Upper lobe of right lung (tissue), 1 donor: Measurements from ENCODE around the gene LRRC3. TPM values are rescaled to one million over a fixed set of nuclear protein-coding genes. Genes with fewer than 3 reads are reported as not detected.
A peak's percentile ranks its signal among the peaks of the same experiment; 100 is the strongest.

ENCODE experiments used
- ATAC-seq: fragments of 200-7000 bp; cut with Tn5 transposase; one replicate; pipeline ENCODE4 v1.9.1; 2020; ENCODE audit warnings: mild to moderate bottlenecking, moderate library complexity
- DNase-seq: peaks from one replicate; pipeline ENCODE4 v3.0.0-alpha.2; 2020
- H3K27ac ChIP-seq: fragments of 200-600 bp; one replicate; pipeline ENCODE4 v1.8.0; 2022
- H3K27me3 ChIP-seq: fragments of 200-600 bp; one replicate; pipeline ENCODE4 v1.8.0; 2022; ENCODE audit warnings: mild to moderate bottlenecking
- H3K36me3 ChIP-seq: fragments of 200-600 bp; one replicate; pipeline ENCODE4 v1.8.0; 2022
- H3K4me1 ChIP-seq: fragments of 200-600 bp; one replicate; pipeline ENCODE4 v1.8.0; 2022
- H3K4me3 ChIP-seq: fragments of 200-600 bp; one replicate; pipeline ENCODE4 v1.8.0; 2022; ENCODE audit warnings: mild to moderate bottlenecking
- H3K9me3 ChIP-seq: fragments of 200-600 bp; one replicate; pipeline ENCODE4 v1.8.0; 2022
- intact Hi-C: fragments of 100-400 bp; cut with DNase I; formaldehyde crosslinking; loops from one replicate; pipeline ENCODE4 v1.11.0; 2022
- total RNA-seq: library from RNA; stranded (reverse); fragmentation: NEBNext Ultra II Directional; extraction: Animal tissue kit (Norgen Biotek cat#: 25700); gene quantifications from one replicate; pipeline ENCODE4 v1.2.1, GENCODE V29; 2021
- TF ChIP-seq, protein P1 (sequence below): fragments of 200-600 bp; IDR thresholded peaks from one replicate; pipeline ENCODE4 v1.8.0; 2022; ENCODE audit warnings: antibody characterized with exemption
- donor health status: DM: no; HTN: yes; CAD: no; lungs with severe emphysema.

The LRRC3 gene
- total RNA-seq, 1 donor from 2014 or later: 3.6 TPM

DNA sequence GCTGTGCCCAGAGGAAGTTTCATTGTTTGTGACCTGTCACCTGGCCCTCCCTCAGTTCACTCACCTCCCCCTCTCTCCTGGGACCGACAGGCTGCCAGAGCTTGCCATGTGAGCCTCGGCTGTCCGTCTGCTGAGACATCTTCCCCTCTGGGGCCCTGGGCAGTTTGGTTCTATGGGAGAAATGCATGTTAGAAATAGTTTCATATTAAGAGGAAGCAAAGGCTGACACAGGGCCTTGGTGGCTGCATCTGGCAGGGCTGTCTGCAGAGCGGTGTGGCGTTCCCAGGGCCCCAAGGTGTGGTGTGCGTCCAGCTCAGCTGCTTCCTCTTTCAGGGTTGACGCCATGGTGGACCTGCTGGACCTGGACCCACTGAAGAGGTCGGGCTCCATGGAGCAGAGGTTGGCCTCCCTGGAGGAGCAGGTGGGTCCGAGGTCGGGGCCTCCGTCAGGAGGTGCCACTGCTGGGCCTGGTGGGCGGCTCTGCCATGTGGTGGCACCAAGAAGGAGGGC lies 31.9 kb upstream of the LRRC3 start:
- H3K27me3 ChIP-seq: no peaks in the 10 kb centered on the region

DNA sequence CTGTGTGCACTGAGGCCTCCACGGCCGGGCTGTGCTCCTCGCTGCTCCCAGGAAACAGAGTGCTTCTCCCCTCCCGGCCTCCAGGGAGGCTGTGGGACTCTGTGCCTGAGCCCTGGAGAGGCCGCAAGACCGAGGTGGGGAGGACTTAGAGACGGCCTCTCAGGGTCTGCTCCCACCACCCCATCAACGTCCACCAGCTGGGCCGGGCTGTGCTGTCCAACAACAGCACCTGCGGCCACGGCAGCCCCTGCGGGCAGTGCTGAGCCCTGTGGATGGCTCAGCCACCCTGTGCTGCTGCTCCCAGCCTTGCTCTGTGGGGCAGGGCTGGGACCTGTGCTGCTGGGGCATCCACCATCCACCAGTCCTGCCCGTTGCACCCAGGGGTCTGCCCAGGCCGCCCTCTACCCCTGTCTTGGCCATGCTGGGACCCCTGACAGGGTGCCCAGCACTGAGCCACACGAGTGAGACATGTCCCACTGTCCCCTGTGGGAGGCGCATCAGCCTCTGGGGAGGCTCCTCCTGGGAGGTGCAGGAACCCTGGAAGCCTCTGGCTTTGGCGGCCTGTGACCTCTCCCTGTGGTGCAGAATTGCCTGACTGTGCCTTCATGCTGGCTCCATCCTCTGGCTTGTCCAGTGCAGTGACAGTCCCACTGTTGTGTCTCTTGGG lies 31.2 kb upstream of the LRRC3 start:
- Histone ChIP-seq H3K4me3 (no peak overlapping the region), H3K9me3 (no peaks in the 10 kb centered on the region), H3K4me1 (no peaks in the 10 kb centered on the region), H3K27ac (no peak overlapping the region), H3K36me3 (no peaks in the 10 kb centered on the region), H3K27me3 (no peaks in the 10 kb centered on the region)
- no peak for ATAC-seq
- intact Hi-C loops: no loop called here
- peak; percentile 55 for DNase-seq
- TF ChIP-seq, protein P1, sequence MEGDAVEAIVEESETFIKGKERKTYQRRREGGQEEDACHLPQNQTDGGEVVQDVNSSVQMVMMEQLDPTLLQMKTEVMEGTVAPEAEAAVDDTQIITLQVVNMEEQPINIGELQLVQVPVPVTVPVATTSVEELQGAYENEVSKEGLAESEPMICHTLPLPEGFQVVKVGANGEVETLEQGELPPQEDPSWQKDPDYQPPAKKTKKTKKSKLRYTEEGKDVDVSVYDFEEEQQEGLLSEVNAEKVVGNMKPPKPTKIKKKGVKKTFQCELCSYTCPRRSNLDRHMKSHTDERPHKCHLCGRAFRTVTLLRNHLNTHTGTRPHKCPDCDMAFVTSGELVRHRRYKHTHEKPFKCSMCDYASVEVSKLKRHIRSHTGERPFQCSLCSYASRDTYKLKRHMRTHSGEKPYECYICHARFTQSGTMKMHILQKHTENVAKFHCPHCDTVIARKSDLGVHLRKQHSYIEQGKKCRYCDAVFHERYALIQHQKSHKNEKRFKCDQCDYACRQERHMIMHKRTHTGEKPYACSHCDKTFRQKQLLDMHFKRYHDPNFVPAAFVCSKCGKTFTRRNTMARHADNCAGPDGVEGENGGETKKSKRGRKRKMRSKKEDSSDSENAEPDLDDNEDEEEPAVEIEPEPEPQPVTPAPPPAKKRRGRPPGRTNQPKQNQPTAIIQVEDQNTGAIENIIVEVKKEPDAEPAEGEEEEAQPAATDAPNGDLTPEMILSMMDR: no peak

More for the DNA sequence above, 31.9 kb upstream of the LRRC3 start:
- H3K9me3 ChIP-seq: no peaks in the 10 kb centered on the region
- no peaks in the 10 kb centered on the region for H3K4me1 ChIP-seq
- ATAC-seq (no peak), DNase-seq (peak; percentile 47)
- H3K27ac ChIP-seq: no peak overlapping the region
- H3K36me3 ChIP-seq: no peaks in the 10 kb centered on the region
- TF ChIP-seq, protein P1: no peak
- intact Hi-C loops: no loop called here
- H3K4me3 ChIP-seq: no peak overlapping the region

DNA sequence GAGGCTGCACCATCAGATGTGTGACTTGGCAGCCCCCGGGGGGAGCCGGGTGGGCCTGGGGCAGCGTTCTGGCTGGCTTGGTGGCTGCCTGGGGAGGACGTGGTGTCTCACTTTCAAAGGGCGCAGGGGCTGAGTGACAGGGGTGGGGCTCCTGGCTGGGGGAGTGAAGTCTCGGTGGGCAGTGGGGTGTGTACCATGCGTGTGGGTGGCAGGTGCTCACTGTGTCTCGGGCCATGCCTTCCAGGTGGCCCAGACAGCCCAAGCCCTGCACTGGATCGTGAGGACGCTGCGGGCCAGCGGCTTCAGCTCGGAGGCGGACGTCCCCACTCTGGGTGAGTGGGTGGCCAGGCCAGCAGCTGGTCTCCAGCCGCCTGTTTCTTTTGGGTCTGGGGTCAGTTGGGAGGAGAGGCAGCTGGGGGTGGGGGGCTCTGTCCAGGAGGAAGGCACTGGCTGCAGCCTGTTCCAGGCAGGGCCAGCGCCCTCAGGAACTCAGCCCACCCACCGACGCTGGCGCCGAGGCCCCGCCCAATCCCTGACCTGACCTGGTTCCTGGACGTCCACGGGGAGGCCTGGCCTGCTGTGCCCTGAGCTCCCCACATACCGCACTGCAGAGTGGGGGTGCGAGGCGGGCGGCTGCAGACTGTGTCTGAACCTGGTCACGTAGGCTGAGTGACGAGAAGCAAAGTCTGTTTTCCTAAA lies 30.6 kb upstream of the LRRC3 start:
- H3K27me3 ChIP-seq: no peaks in the 10 kb centered on the region
- ATAC-seq (no peak), DNase-seq (peak; percentile 31)
- intact Hi-C loops: loop anchor here (5.0 kb wide), 1 partner anchor 218 kb away; no protein-coding TSS in a partner anchor
- TF ChIP-seq, protein P1: no peak
- H3K9me3 ChIP-seq: peaks cover 5% of the 10 kb centered on the region
- H3K4me3 ChIP-seq: no peak overlapping the region
- no peaks in the 10 kb centered on the region for H3K36me3 ChIP-seq
- H3K27ac ChIP-seq: no peak overlapping the region
- no peaks in the 10 kb centered on the region for H3K4me1 ChIP-seq

DNA sequence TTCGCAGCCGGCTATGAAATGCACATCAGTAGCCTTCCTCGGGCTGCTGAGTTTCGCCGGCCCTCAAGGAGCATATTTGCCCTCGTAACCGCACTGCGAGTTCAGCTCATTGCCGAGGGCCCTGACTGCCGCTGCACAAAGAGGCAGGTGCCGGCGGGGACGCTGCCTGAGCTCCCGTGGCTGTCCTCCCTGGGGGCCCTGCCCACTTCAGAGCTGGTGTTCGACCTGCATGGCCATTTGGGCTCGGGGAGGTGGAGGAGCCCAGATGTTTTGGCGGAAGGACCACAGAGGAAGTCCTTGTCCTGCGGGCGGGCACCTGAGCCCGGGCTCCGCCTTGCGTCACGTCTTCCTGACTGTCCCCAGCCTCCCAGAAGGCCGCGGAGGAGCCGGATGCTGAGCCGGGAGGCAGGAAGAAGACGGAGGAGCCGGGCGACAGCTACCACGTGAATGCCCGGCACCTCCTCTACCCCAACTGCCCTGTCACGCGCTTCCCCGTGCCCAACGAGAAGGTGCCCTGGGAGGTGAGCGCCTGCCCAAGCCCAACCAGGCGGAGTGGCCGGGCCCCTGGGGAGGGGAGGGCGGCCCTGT lies 29.9 kb upstream of the LRRC3 start:
- H3K9me3 ChIP-seq: peaks cover 9% of the 10 kb centered on the region
- ATAC-seq: no peak
- intact Hi-C loops: loop anchor here (5.0 kb wide), 1 partner anchor 217 kb away; no protein-coding TSS in a partner anchor
- H3K36me3 ChIP-seq: no peaks in the 10 kb centered on the region
- H3K27me3 ChIP-seq: no peaks in the 10 kb centered on the region
- TF ChIP-seq, protein P1: no peak
- DNase-seq: peak; percentile 57
- H3K27ac ChIP-seq: no peak overlapping the region
- no peaks in the 10 kb centered on the region for H3K4me1 ChIP-seq
- H3K4me3 ChIP-seq: no peak overlapping the region

DNA sequence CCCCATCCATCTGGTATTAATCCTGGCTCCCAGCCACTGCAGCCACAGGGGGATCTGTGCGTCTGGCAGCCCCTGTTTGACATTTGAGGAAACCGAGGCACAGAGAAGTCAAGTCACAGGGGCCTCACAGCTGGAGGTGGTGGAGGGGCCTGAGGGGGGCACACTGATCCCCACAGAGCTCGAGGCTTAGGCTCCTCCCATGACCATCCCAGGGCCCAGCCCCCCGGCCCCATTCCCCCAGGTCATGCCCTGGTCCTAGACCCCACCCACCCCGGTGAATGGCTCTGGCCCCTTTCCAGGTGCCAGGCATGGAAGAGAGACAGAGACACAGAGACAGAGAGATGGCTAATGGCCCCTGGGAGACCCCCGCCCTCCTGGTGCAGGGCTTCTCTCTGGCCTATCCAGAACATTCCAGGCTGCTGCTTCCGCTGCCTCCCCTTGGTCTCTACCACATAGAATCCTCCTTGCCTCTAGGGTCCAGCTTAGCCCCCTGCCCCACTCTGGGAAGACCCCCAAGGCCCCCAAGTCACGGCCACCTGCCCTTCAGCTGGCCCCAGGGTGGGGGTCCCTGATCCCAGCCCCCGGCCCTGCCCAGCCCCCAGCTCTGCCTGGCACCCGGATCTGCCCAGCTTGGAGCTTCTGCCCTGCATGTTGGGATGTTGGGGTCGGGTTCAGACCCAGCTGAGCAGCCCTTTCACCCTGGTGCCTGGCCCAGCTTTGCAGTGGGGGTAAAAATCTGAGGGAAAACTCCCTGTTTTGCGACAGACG lies 29.2 kb upstream of the LRRC3 start:
- H3K36me3 ChIP-seq: no peaks in the 10 kb centered on the region
- peaks cover 9% of the 10 kb centered on the region for H3K9me3 ChIP-seq
- no peaks in the 10 kb centered on the region for H3K27me3 ChIP-seq
- no peaks in the 10 kb centered on the region for H3K4me1 ChIP-seq
- H3K4me3 ChIP-seq: no peak overlapping the region
- TF ChIP-seq, protein P1: no peak
- intact Hi-C loops: loop anchor here (5.0 kb wide), 1 partner anchor 216 kb away; no protein-coding TSS in a partner anchor
- no peak overlapping the region for H3K27ac ChIP-seq
- ATAC-seq (no peak), DNase-seq (peak; percentile 55)
